Measurements from ENCODE around the gene USF3.
A peak's percentile ranks its signal among the peaks of the same experiment; 100 is the strongest.

The USF3 gene

GRCh38 chr3:113695786-113696645, at the start of gene USF3:
TSS of gene USF3 (minus strand) at chr3:113696642. CDS start at chr3:113674878, 21,764 bp downstream.
- FAIRE-seq (peak; percentile 68), DNase-seq (ENCODE audit: insufficient read length, low spot score) (peak; percentile 78)

- peak; percentile 77 for FAIRE-seq
- peak; percentile 53 for DNase-seq (ENCODE audit: insufficient read length, low spot score)
These were observed 49.5 kb upstream of the USF3 start, which contains the start of gene NAA50 for GRCh38 chr3:113745756-113746547. TSS of gene NAA50 (minus strand) at chr3:113746249. CDS start at chr3:113745949, 300 bp downstream.

GRCh38 chr3:113744941-113745755, 48.7 kb upstream of the USF3 start:
- FAIRE-seq (peak; percentile 97), DNase-seq (ENCODE audit: insufficient read length, low spot score) (peak; percentile 53)

- DNase-seq (ENCODE audit: insufficient read length, low spot score) (no peak), FAIRE-seq (peak; percentile 65)
These were observed 46.7 kb upstream of the USF3 start for GRCh38 chr3:113743006-113743630.

- FAIRE-seq: no peak
- DNase-seq (ENCODE audit: insufficient read length, low spot score): no peak
These were observed 45.2 kb upstream of the USF3 start for GRCh38 chr3:113741620-113742019.

GRCh38 chr3:113741086-113741485, 44.6 kb upstream of the USF3 start:
- DNase-seq (ENCODE audit: insufficient read length, low spot score) (no peak), FAIRE-seq (no peak)

GRCh38 chr3:113736548-113737089, 40.2 kb upstream of the USF3 start:
- DNase-seq (ENCODE audit: insufficient read length, low spot score): no peak
- peak; percentile 96 for FAIRE-seq

- FAIRE-seq: no peak
- no peak for DNase-seq (ENCODE audit: insufficient read length, low spot score)
These were observed 35.3 kb upstream of the USF3 start for GRCh38 chr3:113731694-113732093.

GRCh38 chr3:113730550-113730949, 34.1 kb upstream of the USF3 start:
- DNase-seq (ENCODE audit: insufficient read length, low spot score): no peak
- FAIRE-seq: peak; percentile 58

- no peak for DNase-seq (ENCODE audit: insufficient read length, low spot score)
- FAIRE-seq: no peak
These were observed 32.2 kb upstream of the USF3 start for GRCh38 chr3:113728661-113729060.

- FAIRE-seq (peak; percentile 58), DNase-seq (ENCODE audit: insufficient read length, low spot score) (no peak)
These were observed 25.2 kb upstream of the USF3 start for GRCh38 chr3:113721636-113722035.

- no peak for DNase-seq (ENCODE audit: insufficient read length, low spot score)
- FAIRE-seq: peak; percentile 51
These were observed 23.3 kb upstream of the USF3 start for GRCh38 chr3:113719758-113720157.

GRCh38 chr3:113719294-113719693, 22.9 kb upstream of the USF3 start:
- no peak for DNase-seq (ENCODE audit: insufficient read length, low spot score)
- FAIRE-seq: no peak

- no peak for FAIRE-seq
- no peak for DNase-seq (ENCODE audit: insufficient read length, low spot score)
These were observed 21.4 kb upstream of the USF3 start for GRCh38 chr3:113717818-113718217.

GRCh38 chr3:113717308-113717707, 20.9 kb upstream of the USF3 start:
- no peak for DNase-seq (ENCODE audit: insufficient read length, low spot score)
- no peak for FAIRE-seq

GRCh38 chr3:113714702-113715101, 18.3 kb upstream of the USF3 start:
- FAIRE-seq (no peak), DNase-seq (ENCODE audit: insufficient read length, low spot score) (no peak)

GRCh38 chr3:113712129-113712528, 15.7 kb upstream of the USF3 start:
- DNase-seq (ENCODE audit: insufficient read length, low spot score) (no peak), FAIRE-seq (peak; percentile 28)

- FAIRE-seq: no peak
These were observed 11.4 kb upstream of the USF3 start for GRCh38 chr3:113707835-113708234.

GRCh38 chr3:113698956-113699355, 2.5 kb upstream of the USF3 start:
- DNase-seq (ENCODE audit: insufficient read length, low spot score) (no peak), FAIRE-seq (no peak)

More at GRCh38 chr3:113707835-113708234, 11.4 kb upstream of the USF3 start:
- no peak for DNase-seq (ENCODE audit: insufficient read length, low spot score)

- DNase-seq (ENCODE audit: insufficient read length, low spot score) (no peak), FAIRE-seq (no peak)
These were observed 1.8 kb upstream of the USF3 start for GRCh38 chr3:113698213-113698742.

Measured in GM19239 (cell line).